Measurements from ENCODE around the gene MYO16.

The MYO16 gene

GRCh38 chr13:108760541-108760940, 131.1 kb downstream of the MYO16 start:
- H3K4me2 ChIP-seq (ENCODE audit: low read depth, low read length, poor library complexity, severe bottlenecking) = no peak overlapping the region
- H3K9me2 ChIP-seq (replicated peaks; ENCODE audit: low read depth, low read length) = no peaks in the 10 kb centered on the region
- TF ChIP-seq, protein P1, sequence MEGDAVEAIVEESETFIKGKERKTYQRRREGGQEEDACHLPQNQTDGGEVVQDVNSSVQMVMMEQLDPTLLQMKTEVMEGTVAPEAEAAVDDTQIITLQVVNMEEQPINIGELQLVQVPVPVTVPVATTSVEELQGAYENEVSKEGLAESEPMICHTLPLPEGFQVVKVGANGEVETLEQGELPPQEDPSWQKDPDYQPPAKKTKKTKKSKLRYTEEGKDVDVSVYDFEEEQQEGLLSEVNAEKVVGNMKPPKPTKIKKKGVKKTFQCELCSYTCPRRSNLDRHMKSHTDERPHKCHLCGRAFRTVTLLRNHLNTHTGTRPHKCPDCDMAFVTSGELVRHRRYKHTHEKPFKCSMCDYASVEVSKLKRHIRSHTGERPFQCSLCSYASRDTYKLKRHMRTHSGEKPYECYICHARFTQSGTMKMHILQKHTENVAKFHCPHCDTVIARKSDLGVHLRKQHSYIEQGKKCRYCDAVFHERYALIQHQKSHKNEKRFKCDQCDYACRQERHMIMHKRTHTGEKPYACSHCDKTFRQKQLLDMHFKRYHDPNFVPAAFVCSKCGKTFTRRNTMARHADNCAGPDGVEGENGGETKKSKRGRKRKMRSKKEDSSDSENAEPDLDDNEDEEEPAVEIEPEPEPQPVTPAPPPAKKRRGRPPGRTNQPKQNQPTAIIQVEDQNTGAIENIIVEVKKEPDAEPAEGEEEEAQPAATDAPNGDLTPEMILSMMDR (conservative IDR thresholded peaks at IDR 0.05; ENCODE audit: low read length) = no peak
- no peak for TF ChIP-seq EZH2phosphoT487 (IDR thresholded peaks at IDR 0.05; ENCODE audit: borderline replicate concordance)
- H3K27me3 ChIP-seq (ENCODE audit: insufficient read depth, low read length, poor library complexity, severe bottlenecking) = no peaks in the 10 kb centered on the region
- no peaks in the 10 kb centered on the region for H3K9me3 ChIP-seq (ENCODE audit: insufficient read depth, low read depth, low read length)
- no peaks in the 10 kb centered on the region for H3F3A ChIP-seq (ENCODE audit: low read depth)
- no peak overlapping the region for H3K4me3 ChIP-seq (ENCODE audit: low read length, poor library complexity, severe bottlenecking)
- H3K9ac ChIP-seq (ENCODE audit: low read depth, low read length, poor library complexity, severe bottlenecking) = no peak overlapping the region
- H3K4me1 ChIP-seq (ENCODE audit: insufficient read depth, low read length, poor library complexity, severe bottlenecking) = no peaks in the 10 kb centered on the region
- no peaks in the 10 kb centered on the region for H4K20me1 ChIP-seq (ENCODE audit: insufficient read depth, low read length, poor library complexity, severe bottlenecking)
- H3K79me2 ChIP-seq (ENCODE audit: insufficient read depth, low read length) = no peaks in the 10 kb centered on the region
- no peak overlapping the region for H2AFZ ChIP-seq (ENCODE audit: low read length)
- H3K36me3 ChIP-seq (ENCODE audit: insufficient read depth, low read length) = no peaks in the 10 kb centered on the region

GRCh38 chr13:108768035-108768434, 138.6 kb downstream of the MYO16 start:
- no peak for TF ChIP-seq EZH2phosphoT487 (IDR thresholded peaks at IDR 0.05; ENCODE audit: borderline replicate concordance)
- TF ChIP-seq, protein P1 (conservative IDR thresholded peaks at IDR 0.05; ENCODE audit: low read length) = no peak
- H3K9me3 ChIP-seq (ENCODE audit: insufficient read depth, low read depth, low read length) = no peaks in the 10 kb centered on the region
- H3K9me2 ChIP-seq (replicated peaks; ENCODE audit: low read depth, low read length) = no peaks in the 10 kb centered on the region
- no peaks in the 10 kb centered on the region for H3F3A ChIP-seq (ENCODE audit: low read depth)
- no peaks in the 10 kb centered on the region for H3K27me3 ChIP-seq (ENCODE audit: insufficient read depth, low read length, poor library complexity, severe bottlenecking)
- no peaks in the 10 kb centered on the region for H3K36me3 ChIP-seq (ENCODE audit: insufficient read depth, low read length)
- H3K4me1 ChIP-seq (ENCODE audit: insufficient read depth, low read length, poor library complexity, severe bottlenecking) = no peaks in the 10 kb centered on the region
- no peak overlapping the region for H2AFZ ChIP-seq (ENCODE audit: low read length)
- H3K4me3 ChIP-seq (ENCODE audit: low read length, poor library complexity, severe bottlenecking) = no peak overlapping the region
- no peak overlapping the region for H3K4me2 ChIP-seq (ENCODE audit: low read depth, low read length, poor library complexity, severe bottlenecking)
- H4K20me1 ChIP-seq (ENCODE audit: insufficient read depth, low read length, poor library complexity, severe bottlenecking) = no peaks in the 10 kb centered on the region
- no peaks in the 10 kb centered on the region for H3K79me2 ChIP-seq (ENCODE audit: insufficient read depth, low read length)
- no peak overlapping the region for H3K9ac ChIP-seq (ENCODE audit: low read depth, low read length, poor library complexity, severe bottlenecking)

GRCh38 chr13:108769213-108770070, 140.0 kb downstream of the MYO16 start:
- TF ChIP-seq, protein P1 (conservative IDR thresholded peaks at IDR 0.05; ENCODE audit: low read length) = no peak
- TF ChIP-seq EZH2phosphoT487 (IDR thresholded peaks at IDR 0.05; ENCODE audit: borderline replicate concordance) = no peak
- Histone ChIP-seq H3K9me3 (ENCODE audit: insufficient read depth, low read depth, low read length) (no peaks in the 10 kb centered on the region), H3K4me3 (ENCODE audit: low read length, poor library complexity, severe bottlenecking) (no peak overlapping the region), H3K36me3 (ENCODE audit: insufficient read depth, low read length) (no peaks in the 10 kb centered on the region), H3F3A (ENCODE audit: low read depth) (no peaks in the 10 kb centered on the region), H4K20me1 (ENCODE audit: insufficient read depth, low read length, poor library complexity, severe bottlenecking) (no peaks in the 10 kb centered on the region), H3K79me2 (ENCODE audit: insufficient read depth, low read length) (no peaks in the 10 kb centered on the region), H3K9ac (ENCODE audit: low read depth, low read length, poor library complexity, severe bottlenecking) (no peak overlapping the region), H3K27me3 (ENCODE audit: insufficient read depth, low read length, poor library complexity, severe bottlenecking) (no peaks in the 10 kb centered on the region), H3K4me1 (ENCODE audit: insufficient read depth, low read length, poor library complexity, severe bottlenecking) (no peaks in the 10 kb centered on the region), H2AFZ (ENCODE audit: low read length) (no peak overlapping the region), H3K9me2 (replicated peaks; ENCODE audit: low read depth, low read length) (no peaks in the 10 kb centered on the region), H3K4me2 (ENCODE audit: low read depth, low read length, poor library complexity, severe bottlenecking) (no peak overlapping the region)
